GM18508 (cell line): ENCODE results near the gene ZDHHC21.

ENCODE experiments used
- ATAC-seq: cut with Tn5 transposase; IDR thresholded peaks from one replicate; pipeline ENCODE4 v1.9.1; 2021; ENCODE audit warnings: moderate number of reproducible peaks; ENCODE audit not compliant: insufficient read depth, unreplicated experiment

ZDHHC21 gene

GRCh38 chr9:14693251-14693861 lies at the start of gene ZDHHC21:
Gene ZDHHC21, minus strand, starts transcription at chr9:14693432. Its CDS starts 19,092 bp downstream, at chr9:14674340.
- peak; percentile 66 for ATAC-seq

GRCh38 chr9:14741369-14741768 lies 48.1 kb upstream of the ZDHHC21 start:
- peak; percentile 98 for ATAC-seq

GRCh38 chr9:14733133-14733532 lies 39.9 kb upstream of the ZDHHC21 start:
- no peak for ATAC-seq

GRCh38 chr9:14731294-14731981 lies 38.2 kb upstream of the ZDHHC21 start:
- no peak for ATAC-seq

- ATAC-seq = no peak
Observed at GRCh38 chr9:14730461-14730898, 37.2 kb upstream of the ZDHHC21 start.

GRCh38 chr9:14723301-14723700 lies 30.1 kb upstream of the ZDHHC21 start:
- no peak for ATAC-seq

GRCh38 chr9:14722391-14723035 lies 29.3 kb upstream of the ZDHHC21 start, which contains the start of gene CER1:
Gene CER1, minus strand, starts transcription at chr9:14722733. Its CDS starts 61 bp downstream, at chr9:14722672.
- no peak for ATAC-seq

GRCh38 chr9:14719231-14719923 lies 26.1 kb upstream of the ZDHHC21 start:
- ATAC-seq = no peak

- no peak for ATAC-seq
Observed at GRCh38 chr9:14715102-14715501, 21.9 kb upstream of the ZDHHC21 start.

- ATAC-seq = no peak
Observed at GRCh38 chr9:14713187-14713767, 20.0 kb upstream of the ZDHHC21 start.

- ATAC-seq = no peak
Observed at GRCh38 chr9:14710804-14711203, 17.6 kb upstream of the ZDHHC21 start.

GRCh38 chr9:14706530-14707140 lies 13.4 kb upstream of the ZDHHC21 start:
- ATAC-seq = no peak

GRCh38 chr9:14705079-14705478 lies 11.8 kb upstream of the ZDHHC21 start:
- no peak for ATAC-seq

- ATAC-seq = no peak
Observed at GRCh38 chr9:14704281-14704680, 11.0 kb upstream of the ZDHHC21 start.

GRCh38 chr9:14702200-14702720 lies 9.0 kb upstream of the ZDHHC21 start:
- ATAC-seq = no peak

- ATAC-seq = peak; percentile 24
Observed at GRCh38 chr9:14692470-14693250, 572 bp downstream of the ZDHHC21 start.

GRCh38 chr9:14690948-14691730 lies 2.1 kb downstream of the ZDHHC21 start:
- ATAC-seq = no peak

- ATAC-seq = no peak
Observed at GRCh38 chr9:14687042-14687719, 6.1 kb downstream of the ZDHHC21 start.
